ENCODE data around the gene GALK2.

GRCh38 chr15:49179433-49180190 is 9.6 kb downstream of the GALK2 start:
- TF ChIP-seq CTCF (IDR thresholded peaks at IDR 0.05), result no peak
- no peak for TF ChIP-seq POLR2A (IDR thresholded peaks at IDR 0.05)
